ENCODE measurements around the gene TRUB2.
"Not testable (repeated sequence)": the region's sequence is repeated elsewhere in the genome, so short reads cannot be mapped to it uniquely, and the experiment has no call there.

Gene TRUB2

DNA sequence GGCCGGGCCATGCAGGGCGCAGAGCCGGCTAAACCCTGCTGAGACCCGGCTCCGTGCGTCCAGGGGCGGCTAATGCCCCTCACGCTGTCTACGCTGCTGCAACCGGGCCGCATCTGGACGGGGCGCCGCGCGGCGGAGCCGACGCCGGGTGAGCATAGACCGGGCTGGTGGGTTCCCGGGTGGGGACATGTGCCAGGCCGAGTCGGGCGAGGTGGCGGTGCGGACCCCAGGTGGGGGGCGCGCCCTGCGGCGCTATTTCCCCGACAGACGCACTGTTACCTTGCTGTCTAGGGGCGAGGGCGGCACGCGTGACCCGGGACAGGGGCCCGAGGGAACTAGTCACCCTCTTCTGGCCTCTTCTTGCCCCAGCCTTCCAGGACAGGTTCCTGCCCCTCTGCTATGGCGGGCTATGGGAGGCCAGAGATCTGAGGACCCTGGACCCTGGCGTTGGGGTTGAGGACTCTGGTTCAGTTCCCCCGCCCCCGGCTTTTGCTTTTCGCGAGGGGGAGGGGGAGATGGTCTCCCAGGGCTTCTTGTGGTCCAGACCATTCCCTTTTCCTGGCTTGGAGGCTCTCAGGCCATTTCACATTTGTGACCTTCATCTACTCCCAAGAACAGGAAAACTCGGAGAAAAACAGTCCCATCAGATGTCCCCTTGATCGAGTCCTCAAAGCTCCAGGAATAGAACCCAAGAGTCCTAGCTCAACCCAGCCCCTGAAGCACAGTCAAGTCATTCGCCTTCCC lies 18.6 kb upstream of the TRUB2 start:
- peak overlapping the region; percentile 63 for H3K4me3 ChIP-seq (ENCODE audit: low read depth, low read length)

- peak within 1 kb of the TSS; percentile 63 for H3K4me3 ChIP-seq (ENCODE audit: low read depth, low read length)
Measured at GRCh38 chr9:128339761-128340690, 17.8 kb upstream of the TRUB2 start, which contains the start of gene SLC27A4. Gene SLC27A4 (plus strand): TSS chr9:128340527. CDS start chr9:128343133, 2,606 bp downstream.

- H3K4me3 ChIP-seq (ENCODE audit: low read depth, low read length) = not testable (repeated sequence)
Measured at GRCh38 chr9:128338852-128339614, 16.8 kb upstream of the TRUB2 start.

DNA sequence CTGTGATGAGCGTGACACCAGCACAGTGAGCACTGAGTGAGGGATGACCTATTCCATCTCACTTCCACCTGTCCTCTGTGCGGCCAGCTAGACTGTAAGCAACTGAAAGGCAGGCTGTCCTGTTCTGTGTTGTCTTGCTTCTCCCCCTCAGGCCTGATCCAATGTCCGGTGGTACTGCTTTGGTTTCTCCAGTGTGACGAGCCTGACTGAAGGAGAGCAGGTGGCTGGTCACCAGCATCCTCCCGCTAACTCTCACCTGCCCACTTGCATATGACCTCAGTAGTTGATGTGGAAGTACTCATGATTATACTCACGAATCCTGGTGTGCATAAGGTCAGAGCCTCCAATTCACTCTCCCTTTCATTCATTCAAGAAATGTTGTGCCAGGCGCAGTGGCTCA lies 15.7 kb upstream of the TRUB2 start:
- no peak overlapping the region for H3K4me3 ChIP-seq (ENCODE audit: low read depth, low read length)

GRCh38 chr9:128335914-128336313 lies 13.7 kb upstream of the TRUB2 start:
- no peak overlapping the region for H3K4me3 ChIP-seq (ENCODE audit: low read depth, low read length)

GRCh38 chr9:128335161-128335560 lies 12.9 kb upstream of the TRUB2 start:
- no peak overlapping the region for H3K4me3 ChIP-seq (ENCODE audit: low read depth, low read length)

GRCh38 chr9:128333451-128333869 lies 11.2 kb upstream of the TRUB2 start:
- H3K4me3 ChIP-seq (ENCODE audit: low read depth, low read length) = no peak overlapping the region

DNA sequence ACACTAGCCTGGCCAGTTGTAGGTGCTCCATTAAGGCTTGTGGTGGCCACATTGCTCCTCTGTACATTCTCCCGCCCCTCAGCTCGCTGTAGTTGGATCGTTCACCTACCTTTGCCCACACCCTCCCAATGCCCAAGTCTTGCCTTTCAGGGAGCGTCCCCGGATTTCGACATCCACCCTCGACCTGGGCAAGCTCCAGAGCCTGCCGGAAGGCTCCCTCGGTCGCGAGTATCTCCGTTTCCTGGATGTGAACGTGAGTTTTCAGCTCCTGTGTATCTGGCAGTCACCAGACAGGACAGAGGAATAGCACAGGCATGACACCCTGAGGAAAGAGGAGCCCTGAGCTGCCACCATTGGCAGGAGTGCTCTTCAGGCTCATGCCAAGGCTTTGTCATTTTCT lies 3.4 kb upstream of the TRUB2 start:
- H3K4me3 ChIP-seq (ENCODE audit: low read depth, low read length) = no peak overlapping the region

DNA sequence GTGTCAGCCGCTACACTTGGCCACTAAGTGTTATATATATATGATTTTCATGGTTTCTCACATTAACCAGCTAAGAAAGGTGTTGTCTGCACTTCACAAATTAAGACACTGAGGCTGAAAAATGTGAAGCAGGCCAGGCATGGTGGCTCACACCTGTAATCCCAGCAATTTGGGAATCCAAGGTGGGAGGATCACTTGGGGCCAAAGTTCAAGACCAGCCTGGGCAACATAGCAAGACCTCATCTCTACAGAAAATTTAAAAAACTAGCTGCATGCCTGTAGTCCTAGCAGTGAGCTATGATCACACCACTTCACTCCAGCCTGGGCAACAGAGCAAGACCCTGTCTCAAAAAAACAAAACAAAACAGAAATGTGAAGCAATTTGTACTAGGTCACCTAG lies 2.2 kb upstream of the TRUB2 start:
- H3K4me3 ChIP-seq (ENCODE audit: low read depth, low read length) = no peak overlapping the region

- H3K4me3 ChIP-seq (ENCODE audit: low read depth, low read length) = peak overlapping the region; percentile 98
Measured at GRCh38 chr9:128323791-128324190, 1.5 kb upstream of the TRUB2 start.

DNA sequence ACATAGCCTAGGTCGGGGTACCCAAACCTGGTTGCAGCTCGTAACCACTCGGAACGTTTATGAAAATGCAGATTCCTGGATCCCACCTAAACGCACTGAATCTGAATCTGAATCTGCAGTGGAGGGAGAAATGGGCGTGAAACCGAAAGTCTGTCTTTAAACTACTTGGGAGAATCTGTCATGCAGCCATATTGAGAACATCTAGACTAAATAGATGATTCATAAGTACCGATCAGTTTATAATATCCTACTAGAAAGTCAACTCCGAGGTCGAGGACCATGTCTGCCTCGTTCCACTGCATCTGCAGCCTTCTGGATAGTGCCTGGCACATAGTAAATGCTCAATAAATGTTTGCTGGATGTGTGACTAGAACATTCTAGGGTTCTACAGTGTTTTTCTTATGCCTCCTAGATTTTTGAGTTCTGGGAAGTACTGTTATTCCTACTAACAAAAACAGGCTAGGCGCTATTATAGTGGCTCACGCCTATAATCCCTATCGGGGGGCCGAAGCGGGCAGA lies 1.0 kb upstream of the TRUB2 start:
- H3K4me3 ChIP-seq (ENCODE audit: low read depth, low read length) = peak overlapping the region; percentile 98

DNA sequence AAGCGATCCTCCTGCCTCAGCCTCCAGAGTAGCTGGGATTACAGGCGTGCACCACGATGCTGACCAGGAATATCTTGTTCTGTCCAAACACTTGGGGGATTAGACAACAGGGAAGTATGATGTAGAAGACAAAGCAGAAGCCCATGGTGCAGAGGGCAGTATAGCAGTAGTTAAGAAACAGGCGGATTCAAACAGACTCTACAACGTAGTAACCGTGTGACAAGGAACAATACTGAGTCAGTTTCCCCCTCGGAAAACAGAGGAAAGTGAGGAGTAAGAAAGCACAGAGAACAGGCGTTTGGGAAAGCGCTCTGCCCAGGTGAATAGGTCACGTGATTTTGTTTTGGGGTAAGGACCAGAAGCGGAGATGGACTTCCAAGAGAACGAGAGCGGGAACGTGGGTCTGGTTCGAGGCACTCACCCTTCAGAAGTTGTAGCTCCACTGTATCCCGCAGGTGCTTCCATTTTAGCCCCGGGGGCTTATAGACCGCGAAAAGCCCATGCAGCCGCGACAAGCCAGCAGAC lies 306 bp downstream of the TRUB2 start:
- H3K4me3 ChIP-seq (ENCODE audit: low read depth, low read length) = peak overlapping the region; percentile 98

DNA sequence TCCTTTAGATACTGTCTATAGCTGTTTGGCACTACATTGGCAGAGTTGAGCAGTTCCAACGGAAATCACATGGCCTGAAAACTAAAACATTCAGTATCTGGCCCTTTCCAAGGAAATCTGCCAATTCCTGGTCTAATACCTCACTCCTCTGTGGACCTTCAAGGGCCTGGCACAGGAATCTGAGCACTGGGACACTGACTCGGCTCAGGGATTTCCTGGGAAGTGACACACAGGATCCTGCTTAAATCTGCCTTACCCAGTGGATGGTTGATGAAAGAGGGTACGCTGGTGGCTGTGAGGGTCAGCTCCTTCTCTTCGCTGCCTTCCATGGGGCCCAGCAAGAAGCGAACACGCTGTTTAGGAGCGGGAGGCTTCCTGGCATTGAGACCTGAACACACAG lies 904 bp downstream of the TRUB2 start:
- peak overlapping the region; percentile 98 for H3K4me3 ChIP-seq (ENCODE audit: low read depth, low read length)

- no peak overlapping the region for H3K4me3 ChIP-seq (ENCODE audit: low read depth, low read length)
Measured at GRCh38 chr9:128317629-128318028, 4.6 kb downstream of the TRUB2 start.

- H3K4me3 ChIP-seq (ENCODE audit: low read depth, low read length) = no peak overlapping the region
Measured at GRCh38 chr9:128316421-128316820, 5.8 kb downstream of the TRUB2 start.

DNA sequence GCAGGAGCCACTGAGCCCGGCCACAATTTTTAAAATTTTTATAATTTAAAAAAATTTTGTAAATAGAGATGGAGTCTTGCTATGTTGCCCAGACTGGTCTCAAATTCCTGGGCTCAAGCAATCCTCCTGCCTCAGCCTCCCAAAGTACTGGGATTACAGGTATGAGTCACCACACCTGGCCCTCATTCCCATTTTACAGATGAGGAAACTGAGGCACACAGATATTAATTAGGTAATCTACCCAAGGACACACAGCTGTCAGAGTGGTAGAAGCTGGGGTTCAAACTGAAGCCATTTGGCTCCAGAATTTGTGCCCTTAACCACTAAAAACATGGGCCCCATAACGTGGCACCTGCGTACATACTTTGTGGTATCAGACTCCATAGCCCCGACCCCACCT lies 7.5 kb downstream of the TRUB2 start:
- no peak overlapping the region for H3K4me3 ChIP-seq (ENCODE audit: low read depth, low read length)

DNA sequence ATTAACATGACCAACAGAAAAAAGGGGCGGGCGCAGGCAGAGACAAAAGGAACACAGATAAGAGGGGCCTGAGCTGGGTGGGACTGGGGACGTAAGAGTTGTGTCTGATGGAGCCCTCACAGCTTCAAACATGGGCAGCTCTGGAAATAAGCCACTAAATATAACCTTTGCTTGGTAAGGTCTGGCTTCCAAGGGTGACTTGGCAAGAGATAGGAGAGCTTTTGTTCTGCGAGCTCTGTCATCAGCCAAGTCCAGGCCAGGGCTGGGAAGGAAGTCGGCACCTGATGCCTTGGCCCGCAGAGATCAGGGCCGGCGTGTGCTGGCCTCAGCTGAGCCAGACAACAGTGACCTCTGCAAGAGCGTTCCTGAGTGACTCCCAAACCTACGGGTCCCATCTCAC lies 11.8 kb downstream of the TRUB2 start:
- no peak overlapping the region for H3K4me3 ChIP-seq (ENCODE audit: low read depth, low read length)

DNA sequence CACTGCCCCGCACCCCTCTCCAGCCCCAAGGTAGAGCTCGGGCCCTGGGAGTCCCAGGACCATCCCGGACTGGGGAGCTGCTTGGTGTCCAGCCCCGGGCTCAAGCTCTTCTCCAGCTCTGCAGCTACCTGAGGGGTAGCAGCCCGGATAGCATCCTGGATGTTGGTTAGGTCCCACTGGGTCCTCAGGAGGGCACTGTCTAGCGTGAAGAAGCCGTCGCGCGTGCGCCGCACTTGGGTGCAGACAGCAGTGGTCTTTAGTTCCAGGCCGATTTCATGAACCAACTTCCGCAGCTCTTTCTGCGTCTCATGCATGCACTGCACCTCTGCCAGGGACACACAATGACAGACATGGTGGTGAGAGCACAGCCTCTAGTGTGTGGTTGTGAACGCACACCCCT lies 12.7 kb downstream of the TRUB2 start:
- no peak overlapping the region for H3K4me3 ChIP-seq (ENCODE audit: low read depth, low read length)

GRCh38 chr9:128304971-128305288 lies 17.3 kb downstream of the TRUB2 start:
- H3K4me3 ChIP-seq (ENCODE audit: low read depth, low read length) = no peak overlapping the region

DNA sequence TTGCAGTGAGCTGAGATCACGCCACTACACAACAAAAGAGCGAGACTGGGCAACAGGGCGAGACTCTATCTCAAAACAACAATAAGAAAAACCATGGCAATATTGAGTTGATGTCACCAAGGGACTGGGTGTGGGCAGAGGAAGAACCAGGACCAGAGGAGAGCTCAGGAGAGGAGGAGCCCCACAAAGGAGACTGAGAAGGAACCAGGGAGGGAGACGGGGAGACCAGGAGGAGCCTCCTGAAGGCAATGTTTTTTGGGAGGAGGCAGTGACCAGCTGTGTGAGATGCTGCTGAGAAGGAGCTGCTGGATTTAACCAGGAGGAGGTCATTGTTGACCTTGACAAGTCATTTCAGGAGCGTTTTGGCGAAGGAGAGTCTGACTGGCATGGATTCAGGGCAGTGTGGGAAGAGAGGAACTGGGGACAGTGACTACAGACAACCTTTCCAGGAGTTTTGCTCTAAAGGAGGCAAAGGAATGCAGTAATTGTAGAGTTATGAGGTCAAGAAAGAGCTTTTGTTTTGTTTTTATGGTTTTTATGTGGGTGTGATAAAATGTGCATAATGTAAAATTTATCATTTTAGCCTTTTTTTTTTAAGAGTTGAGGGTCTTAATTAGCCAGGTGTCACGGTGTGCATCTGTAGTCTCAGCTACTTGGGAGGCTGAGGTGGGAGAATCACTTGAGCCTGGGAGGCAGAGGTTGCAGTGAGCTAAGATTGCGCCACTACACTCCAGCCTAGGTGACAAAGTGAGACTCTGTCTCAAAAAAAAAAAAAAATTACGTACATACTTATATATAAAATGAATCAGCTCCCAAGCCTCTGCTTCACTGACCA lies 17.9 kb downstream of the TRUB2 start:
- no peak overlapping the region for H3K4me3 ChIP-seq (ENCODE audit: low read depth, low read length)

Data from iPS-11a (cell line).